IMR-90 (cell line): ENCODE measurements around the gene SLC6A12. TPM values are rescaled to one million over a fixed set of nuclear protein-coding genes. Genes with fewer than 3 reads are reported as not detected.

Experiments used
- ATAC-seq: fragments of 200-7000 bp; cut with Tn5 transposase; 2 replicates; pipeline ENCODE4 v1.9.1; 2020; ENCODE audit warnings: low read depth, mild to moderate bottlenecking, moderate library complexity
- BruUV-seq: library from RNA; stranded (reverse); fragments of 400-500 nt; replicated peaks from 2 replicates; lab custom pipeline; 2021; lab: Mats Ljungman, UMichigan
- CTCF ChIA-PET: fragments of 300-600 bp; formaldehyde crosslinking; extraction: SDS; loops from one replicate; lab custom pipeline; 2021; ENCODE audit warnings: antibody characterized with exemption; lab: Yijun Ruan, JAX
- POLR2A ChIA-PET: fragments of 300-600 bp; sonication (Branson Sonifier 250); formaldehyde crosslinking; loops from one replicate; lab custom pipeline; 2022; ENCODE audit warnings: antibody characterized with exemption; ENCODE audit not compliant: unreplicated experiment; lab: Charles Lee
- DNase-seq: peaks from one replicate; pipeline ENCODE4 v3.0.0; 2013
- H2AFZ ChIP-seq: replicated peaks from 2 replicates; pipeline ENCODE3; 2013; ENCODE audit warnings: low read length, mild to moderate bottlenecking; ENCODE audit not compliant: poor library complexity
- H2AK5ac ChIP-seq: 2 replicates; pipeline ENCODE4 v1.6.1; 2013; ENCODE audit warnings: low read depth, low read length, inconsistent platforms
- H2AK9ac ChIP-seq: replicated peaks from 2 replicates; pipeline ENCODE3; 2013; ENCODE audit warnings: mild to moderate bottlenecking, low read depth, low read length, moderate library complexity; ENCODE audit not compliant: poor library complexity
- H2BK120ac ChIP-seq: 2 replicates; pipeline ENCODE4 v1.6.1; 2013; ENCODE audit warnings: low read depth, low read length, inconsistent platforms
- H2BK15ac ChIP-seq: 3 replicates; pipeline ENCODE4 v1.6.1; 2013; ENCODE audit warnings: low read depth, low read length, inconsistent platforms
- H2BK20ac ChIP-seq: 2 replicates; pipeline ENCODE4 v1.6.1; 2013; ENCODE audit warnings: low read depth, mild to moderate bottlenecking, inconsistent platforms, low read length, moderate library complexity
- H2BK5ac ChIP-seq: 2 replicates; pipeline ENCODE4 v1.6.1; 2013; ENCODE audit warnings: mild to moderate bottlenecking, low read depth, low read length, inconsistent platforms; ENCODE audit not compliant: poor library complexity, severe bottlenecking
- H3K14ac ChIP-seq: replicated peaks from 2 replicates; pipeline ENCODE4 v1.6.1; 2013; ENCODE audit warnings: low read depth, low read length, inconsistent platforms
- H3K18ac ChIP-seq: 2 replicates; pipeline ENCODE4 v1.6.1; 2013; ENCODE audit warnings: low read depth, low read length, control low read depth
- H3K23ac ChIP-seq: 2 replicates; pipeline ENCODE4 v1.6.1; 2013; ENCODE audit warnings: low read depth, low read length, inconsistent platforms
- H3K27ac ChIP-seq: 2 replicates; pipeline ENCODE4 v1.5.1; 2013; ENCODE audit warnings: mild to moderate bottlenecking, control low read depth, low read length; ENCODE audit not compliant: insufficient read depth
- H3K27me3 ChIP-seq: 2 replicates; pipeline ENCODE4 v1.6.1; 2013; ENCODE audit warnings: low read length; ENCODE audit not compliant: control insufficient read depth, insufficient read depth
- H3K36me3 ChIP-seq: 2 replicates; pipeline ENCODE4 v1.6.1; 2013; ENCODE audit warnings: low read length, mixed read lengths; ENCODE audit not compliant: control insufficient read depth, insufficient read depth
- H3K4ac ChIP-seq: 2 replicates; pipeline ENCODE4 v1.6.1; 2013; ENCODE audit warnings: low read depth, low read length, inconsistent platforms
- H3K4me1 ChIP-seq: 2 replicates; pipeline ENCODE4 v1.6.1; 2013; ENCODE audit warnings: low read length, mixed read lengths; ENCODE audit not compliant: control insufficient read depth, insufficient read depth
- H3K4me2 ChIP-seq: 2 replicates; pipeline ENCODE4 v1.6.1; 2013; ENCODE audit warnings: low read depth, mild to moderate bottlenecking, control low read depth, low read length, moderate library complexity
- H3K4me3 ChIP-seq: 2 replicates; pipeline ENCODE4 v1.5.1; 2013; ENCODE audit warnings: low read depth, mild to moderate bottlenecking, control low read depth, low read length, moderate library complexity; ENCODE audit not compliant: insufficient read depth
- H3K56ac ChIP-seq: 2 replicates; pipeline ENCODE4 v1.6.1; 2013; ENCODE audit warnings: low read length, inconsistent platforms; ENCODE audit not compliant: insufficient read depth; ENCODE audit errors: extremely low read depth
- H3K79me1 ChIP-seq, 2 experiments: 2 replicates each; pipeline ENCODE4 v1.6.1; 2013; ENCODE audit warnings: low read length in 2 of 2, inconsistent platforms in 1 of 2, low read depth in 1 of 2
- H3K9ac ChIP-seq: 2 replicates; pipeline ENCODE4 v1.6.1; 2013; ENCODE audit warnings: low read depth, low read length, control low read depth
- H3K9me1 ChIP-seq: 2 replicates; pipeline ENCODE4 v1.6.1; 2013; ENCODE audit warnings: low read length, inconsistent platforms; ENCODE audit not compliant: insufficient read depth
- H3K9me3 ChIP-seq: 2 replicates; pipeline ENCODE4 v1.6.1; 2013; ENCODE audit warnings: low read length; ENCODE audit not compliant: control insufficient read depth, insufficient read depth
- H4K20me1 ChIP-seq: 2 replicates; pipeline ENCODE4 v1.6.1; 2013; ENCODE audit warnings: low read length, inconsistent platforms; ENCODE audit not compliant: insufficient read depth
- H4K5ac ChIP-seq: 2 replicates; pipeline ENCODE4 v1.6.1; 2013; ENCODE audit warnings: mild to moderate bottlenecking, low read depth, low read length, control low read depth
- H4K8ac ChIP-seq, 2 experiments: 2 replicates each; pipeline ENCODE4 v1.6.1; 2013; ENCODE audit warnings: low read depth in 2 of 2, low read length in 2 of 2, control low read depth in 1 of 2, inconsistent platforms in 1 of 2
- H4K91ac ChIP-seq: 2 replicates; pipeline ENCODE4 v1.6.1; 2013; ENCODE audit warnings: low read depth, low read length, inconsistent platforms; ENCODE audit not compliant: insufficient read depth
- CEBPB ChIP-seq: IDR thresholded peaks from 2 replicates; pipeline ENCODE4 v1.6.1; 2012; ENCODE audit warnings: low read depth, low read length, improper control_type of control experiment
- CHD1 ChIP-seq: IDR thresholded peaks from 2 replicates; pipeline ENCODE4 v1.6.1; 2012; ENCODE audit warnings: low read depth, low read length, improper control_type of control experiment
- MAFK ChIP-seq: IDR thresholded peaks from 2 replicates; pipeline ENCODE4 v1.6.1; 2012; ENCODE audit warnings: low read depth, low read length, improper control_type of control experiment
- MAZ ChIP-seq: IDR thresholded peaks from 2 replicates; pipeline ENCODE4 v1.6.1; 2012; ENCODE audit warnings: low read depth, mild to moderate bottlenecking, low read length, improper control_type of control experiment, moderate library complexity, borderline replicate concordance
- NFE2L2 ChIP-seq: fragments of 150-350 bp; IDR thresholded peaks from 2 replicates; pipeline ENCODE4 v1.6.1; 2016; ENCODE audit warnings: low read depth, mild to moderate bottlenecking, low read length
- POLR2A ChIP-seq: IDR thresholded peaks from 2 replicates; pipeline ENCODE4 v1.6.1; 2012; ENCODE audit warnings: mild to moderate bottlenecking, low read depth, low read length
- RFX5 ChIP-seq: IDR thresholded peaks from 2 replicates; pipeline ENCODE4 v1.8.0; 2012; ENCODE audit warnings: low read depth, mild to moderate bottlenecking, low read length, moderate library complexity
- WGBS, 2 experiments: methylation state at CpG; one replicate each; pipeline versions ENCODE4 v1.1.5 to v1.1.7; 2013; ENCODE audit warnings: missing lambda C conversion rate in 2 of 2; ENCODE audit not compliant: insufficient read length in 1 of 2; ENCODE audit errors: extremely low coverage in 2 of 2; 5-methylcytosine and 5-hydroxymethylcytosine counted together
- dilution Hi-C: fragments of 300-500 bp; cut with HindIII; formaldehyde crosslinking; loops from one replicate; pipeline ENCODE4 v1.14.3; 2018; ENCODE audit warnings: low sequenced_read_pairs; ENCODE audit not compliant: unreplicated experiment
- in situ Hi-C: fragments of 300-500 bp; cut with MboI; formaldehyde crosslinking; loops from 3 replicates; pipeline ENCODE4 v1.14.3; 2019; ENCODE audit warnings: low sequenced_read_pairs, inconsistent platforms, mixed read lengths
- intact Hi-C: fragments of 100-400 bp; cut with micrococcal nuclease; formaldehyde crosslinking; loops from 2 replicates; pipeline ENCODE4 v1.10.0; 2022
- polyA plus RNA-seq, 3 experiments: library from polyadenylated mRNA; depleted of rRNA; stranded (reverse); fragments of >200 nt; gene quantifications; 2 replicates each; pipeline ENCODE4 v1.2.3, GENCODE V29; 2012; ENCODE audit warnings: low replicate concordance in 1 of 3
- total RNA-seq: library from RNA; depleted of rRNA; stranded (reverse); fragments of >200 nt; gene quantifications from 2 replicates; pipeline ENCODE4 v1.2.3, GENCODE V29; 2012
- TF ChIP-seq, protein P1 (sequence below): fragments of 150-350 bp; IDR thresholded peaks from 2 replicates; pipeline ENCODE4 v1.6.1; 2017; ENCODE audit warnings: mild to moderate bottlenecking, antibody characterized with exemption, low read length, low read depth

SLC6A12 gene
- total and polyA plus RNA-seq, 2 of the 4 experiments (the other 2 are of a cell fraction): not detected

DNA sequence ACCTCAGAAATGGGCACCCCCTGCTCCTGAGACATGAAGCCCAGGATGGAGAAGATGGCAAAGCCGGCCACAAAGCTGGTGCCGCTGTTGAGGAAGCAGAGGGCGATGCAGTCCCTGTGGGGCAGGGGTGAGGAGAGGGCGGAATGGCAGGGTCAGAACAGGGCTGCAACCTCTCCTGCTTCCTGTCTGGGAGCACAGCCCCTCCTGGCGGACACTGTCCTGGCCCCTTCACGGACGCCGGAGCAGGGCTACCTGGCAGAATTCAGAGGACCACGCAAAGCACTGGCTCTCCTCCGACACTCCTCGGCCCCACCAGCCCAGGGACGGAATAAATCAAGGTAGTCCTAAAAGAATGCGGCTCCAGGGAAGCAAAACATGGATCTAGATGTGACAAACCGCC is 12.4 kb upstream of the SLC6A12 start:
- no peak overlapping the region for H4K8ac ChIP-seq

More for the DNA sequence above, 12.4 kb upstream of the SLC6A12 start:
- H3K14ac ChIP-seq: no peak overlapping the region
- no peaks in the 10 kb centered on the region for H3K79me1 ChIP-seq
- no peaks in the 10 kb centered on the region for H3K4me1 ChIP-seq
- H3K9me1 ChIP-seq: no peaks in the 10 kb centered on the region
- H2AFZ ChIP-seq: no peak overlapping the region
- no peak overlapping the region for H2BK120ac ChIP-seq
- dilution Hi-C loops: no loop called here
- no peak overlapping the region for H2AK9ac ChIP-seq
- no TSS peak for BruUV-seq
- no peak overlapping the region for H3K18ac ChIP-seq
- no peak overlapping the region for H2BK15ac ChIP-seq
- no peaks in the 10 kb centered on the region for H4K20me1 ChIP-seq
- intact Hi-C loops: no loop called here
- in situ Hi-C loops: no loop called here
- no peak overlapping the region for H3K27ac ChIP-seq
- H3K23ac ChIP-seq: no peak overlapping the region
- WGBS, 2 experiments: 69% methylated on average over 7 of the region's 14 CpGs; no CpG with 5 or more reads in 1 of the 2 experiments
- ChIA-PET CTCF (no interaction called here), POLR2A (no interaction called here)
- H3K56ac ChIP-seq: no peak overlapping the region
- H3K4ac ChIP-seq: no peak overlapping the region
- H3K36me3 ChIP-seq: no peaks in the 10 kb centered on the region
- peaks cover 81% of the 10 kb centered on the region for H3K27me3 ChIP-seq
- ATAC-seq (no peak), DNase-seq (no peak)
- no peak overlapping the region for H3K4me2 ChIP-seq
- no peak overlapping the region for H2BK20ac ChIP-seq
- H3K4me3 ChIP-seq: no peak overlapping the region
- TF ChIP-seq MAFK (no peak), CEBPB (no peak), NFE2L2 (no peak), POLR2A (no peak), RFX5 (no peak), CHD1 (no peak), MAZ (no peak)
- TF ChIP-seq, protein P1, sequence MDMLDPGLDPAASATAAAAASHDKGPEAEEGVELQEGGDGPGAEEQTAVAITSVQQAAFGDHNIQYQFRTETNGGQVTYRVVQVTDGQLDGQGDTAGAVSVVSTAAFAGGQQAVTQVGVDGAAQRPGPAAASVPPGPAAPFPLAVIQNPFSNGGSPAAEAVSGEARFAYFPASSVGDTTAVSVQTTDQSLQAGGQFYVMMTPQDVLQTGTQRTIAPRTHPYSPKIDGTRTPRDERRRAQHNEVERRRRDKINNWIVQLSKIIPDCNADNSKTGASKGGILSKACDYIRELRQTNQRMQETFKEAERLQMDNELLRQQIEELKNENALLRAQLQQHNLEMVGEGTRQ: no peak
- H2BK5ac ChIP-seq: no peak overlapping the region
- H3K9me3 ChIP-seq: 0 out of 2 replicates have a peak, but pooled peaks cover 2% of the 10 kb centered on the region
- H4K5ac ChIP-seq: no peak overlapping the region
- no peak overlapping the region for H3K9ac ChIP-seq
- no peak overlapping the region for H2AK5ac ChIP-seq
- no peak overlapping the region for H4K91ac ChIP-seq
